CD14-positive monocyte (primary cell): Measurements from ENCODE around the gene PGP. TPM values are rescaled to one million over a fixed set of nuclear protein-coding genes. Genes with fewer than 3 reads are reported as not detected.
A peak's percentile ranks its signal among the peaks of the same experiment; 100 is the strongest.

ENCODE experiments used
- DNase-seq, 3 donors: peaks; one replicate each; pipeline ENCODE4 v3.0.0-alpha.2; 2011 to 2022
- H2AFZ ChIP-seq: 2 replicates; pipeline ENCODE4 v1.6.0; 2012; ENCODE audit warnings: mild to moderate bottlenecking, low read depth, low read length, inconsistent platforms; ENCODE audit not compliant: insufficient read depth, poor library complexity, severe bottlenecking
- H3K27ac ChIP-seq, 2 donors: 1 replicate in 1 of 2; 2 replicates in 1 of 2; pipeline ENCODE4 v1.5.1; 2012 to 2013; ENCODE audit warnings: low read length in 2 of 2, control low read depth in 1 of 2, inconsistent platforms in 1 of 2, low read depth in 1 of 2, mild to moderate bottlenecking in 1 of 2
- H3K27me3 ChIP-seq, 2 donors: one replicate each; pipeline versions ENCODE4 v1.6.0 to v1.6.1; 2011 to 2013; ENCODE audit warnings: low read length in 2 of 2; ENCODE audit not compliant: control insufficient read depth in 2 of 2, insufficient read depth in 2 of 2
- H3K36me3 ChIP-seq, 2 donors: replicated peaks in 1 of 2; 1 replicate in 1 of 2; 2 replicates in 1 of 2; pipeline versions ENCODE4 v1.5.1 to v1.6.1; 2012 to 2013; ENCODE audit warnings: low read length in 2 of 2, control low read depth in 1 of 2, inconsistent platforms in 1 of 2, mild to moderate bottlenecking in 1 of 2; ENCODE audit not compliant: insufficient read depth in 2 of 2, control insufficient read depth in 1 of 2
- H3K4me1 ChIP-seq, 2 donors: 1 replicate in 1 of 2; 2 replicates in 1 of 2; pipeline versions ENCODE4 v1.5.1 to v1.6.1; 2012 to 2013; ENCODE audit warnings: low read length in 2 of 2, control low read depth in 1 of 2, inconsistent platforms in 1 of 2, mild to moderate bottlenecking in 1 of 2, moderate library complexity in 1 of 2; ENCODE audit not compliant: insufficient read depth in 2 of 2, control insufficient read depth in 1 of 2
- H3K4me2 ChIP-seq: replicated peaks from 2 replicates; pipeline ENCODE3; 2012; ENCODE audit warnings: low read length, moderate library complexity, mild to moderate bottlenecking; ENCODE audit not compliant: poor library complexity, severe bottlenecking; ENCODE audit errors: extremely low read depth
- H3K4me3 ChIP-seq, 3 experiments: fragments of 200-600 bp in 1 of 3; sonication (generic) in 1 of 3; replicated peaks in 1 of 3; 1 replicate in 2 of 3; 2 replicates in 1 of 3; pipeline ENCODE4 v1.5.1; 2011 to 2013; ENCODE audit warnings: low read length in 3 of 3, mild to moderate bottlenecking in 3 of 3, control low read depth in 2 of 3, low read depth in 2 of 3, inconsistent platforms in 1 of 3, moderate library complexity in 1 of 3
- H3K79me2 ChIP-seq: 2 replicates; pipeline ENCODE4 v1.6.0; 2012; ENCODE audit warnings: mild to moderate bottlenecking, control low read depth, inconsistent platforms, low read length, moderate library complexity; ENCODE audit not compliant: insufficient read depth
- H3K9ac ChIP-seq: 2 replicates; pipeline ENCODE4 v1.6.0; 2017; ENCODE audit warnings: low read length, mild to moderate bottlenecking; ENCODE audit not compliant: insufficient read depth, poor library complexity, severe bottlenecking
- H3K9me3 ChIP-seq, 2 donors: replicated peaks in 1 of 2; 1 replicate in 1 of 2; 2 replicates in 1 of 2; pipeline versions ENCODE4 v1.5.1 to v1.6.1; 2012 to 2013; ENCODE audit warnings: low read length in 2 of 2, control low read depth in 1 of 2; ENCODE audit not compliant: control insufficient read depth in 1 of 2, insufficient read depth in 1 of 2
- H4K20me1 ChIP-seq: 2 replicates; pipeline ENCODE4 v1.6.0; 2012; ENCODE audit warnings: mild to moderate bottlenecking, low read length, control low read depth, moderate library complexity; ENCODE audit not compliant: insufficient read depth
- H3K27ac Mint-ChIP-seq, 7 donors: one replicate each; pipeline ENCODE4 v1.8.0; 2020; ENCODE audit warnings: mild to moderate bottlenecking in 7 of 7, mixed read lengths in 7 of 7, moderate library complexity in 6 of 7, inconsistent platforms in 2 of 7
- H3K27me3 Mint-ChIP-seq, 3 donors: one replicate each; pipeline ENCODE4 v1.8.0; 2021 to 2022; ENCODE audit warnings: low read depth in 3 of 3, mild to moderate bottlenecking in 3 of 3, mixed read lengths in 3 of 3, moderate library complexity in 3 of 3, inconsistent platforms in 1 of 3
- H3K36me3 Mint-ChIP-seq, 2 donors: one replicate each; pipeline ENCODE4 v1.8.0; 2020; ENCODE audit warnings: mixed read lengths in 2 of 2, inconsistent platforms in 1 of 2, mild to moderate bottlenecking in 1 of 2
- H3K4me1 Mint-ChIP-seq: one replicate; pipeline ENCODE4 v1.8.0; 2020; ENCODE audit warnings: mild to moderate bottlenecking, mixed read lengths
- H3K4me3 Mint-ChIP-seq, 2 donors: one replicate each; pipeline ENCODE4 v1.8.0; 2020; ENCODE audit warnings: mild to moderate bottlenecking in 2 of 2, mixed read lengths in 2 of 2, moderate library complexity in 1 of 2
- H3K9me3 Mint-ChIP-seq, 7 donors: one replicate each; pipeline ENCODE4 v1.8.0; 2020 to 2022; ENCODE audit warnings: mixed read lengths in 7 of 7, mild to moderate bottlenecking in 6 of 7, moderate library complexity in 6 of 7, inconsistent platforms in 2 of 7
- WGBS: methylation state at CpG from one replicate; pipeline ENCODE4 v1.1.5; 2013; ENCODE audit warnings: missing lambda C conversion rate; ENCODE audit not compliant: insufficient coverage; 5-methylcytosine and 5-hydroxymethylcytosine counted together
- intact Hi-C, 2 donors: fragments of 100-400 bp; cut with micrococcal nuclease; formaldehyde crosslinking; loops; one replicate each; pipeline versions ENCODE4 v1.15.0 to v1.15.1; 2023
- polyA plus RNA-seq, 3 donors: library from polyadenylated mRNA; depleted of rRNA in 1 of 3; unstranded in 2 of 3; stranded (reverse) in 1 of 3; fragments of 300-500 nt in 2 of 3; fragments of >200 nt in 1 of 3; fragmentation: Illumina TruSeq in 2 of 3; gene quantifications; 1 replicate in 2 of 3; 2 replicates in 1 of 3; pipeline ENCODE4 v1.2.3, GENCODE V29; 2012 to 2021
- TF ChIP-seq, protein P1 (sequence below): fragments of 200-600 bp; IDR thresholded peaks from one replicate; pipeline ENCODE4 v1.8.0; 2022; ENCODE audit warnings: antibody characterized with exemption, mild to moderate bottlenecking

PGP gene
- polyA plus RNA-seq, 3 donors = 7.2 to 20.2 (median 19.2) TPM

DNA sequence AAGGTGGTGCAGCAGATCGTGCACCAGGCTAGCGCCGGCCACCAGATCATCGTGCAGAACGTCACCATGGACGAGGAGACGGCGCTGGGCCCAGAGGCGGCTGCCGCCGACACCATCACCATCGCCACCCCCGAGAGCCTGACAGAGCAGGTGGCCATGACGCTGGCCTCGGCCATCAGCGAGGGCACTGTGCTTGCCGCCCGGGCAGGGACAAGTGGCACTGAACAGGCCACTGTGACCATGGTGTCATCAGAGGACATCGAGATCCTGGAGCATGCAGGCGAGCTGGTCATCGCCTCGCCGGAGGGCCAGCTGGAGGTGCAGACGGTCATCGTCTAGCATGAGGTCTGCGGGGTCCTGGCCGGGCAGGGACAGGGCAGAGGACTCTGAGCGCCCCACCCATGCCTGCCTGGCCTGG is 20.6 kb upstream of the PGP start:
- Mint-ChIP-seq H3K27ac (no peak overlapping the region), H3K36me3 (peaks cover 46 to 62% of the 10 kb centered on the region in 2 donors), H3K9me3 (peaks cover 0 to 6% (median 0%) of the 10 kb centered on the region in 7 donors), H3K4me3 (peak overlapping the region in 1 of 2 donors; percentile 51), H3K4me1 (peaks cover 5% of the 10 kb centered on the region), H3K27me3 (peaks cover 35 to 50% (median 36%) of the 10 kb centered on the region in 3 donors)
- Histone ChIP-seq H2AFZ (no peak overlapping the region), H3K27ac (no peak overlapping the region), H3K4me2 (no peak overlapping the region), H3K79me2 (no peaks in the 10 kb centered on the region), H3K4me3 (no peak overlapping the region), H3K27me3 (peaks cover 18 to 38% of the 10 kb centered on the region in 2 donors), H3K4me1 (peaks cover 5 to 6% of the 10 kb centered on the region in 2 donors), H4K20me1 (peaks cover 26% of the 10 kb centered on the region), H3K36me3 (peaks cover 50 to 60% of the 10 kb centered on the region in 2 donors), H3K9ac (no peak overlapping the region), H3K9me3 (no peaks in the 10 kb centered on the region)
- TF ChIP-seq, protein P1, sequence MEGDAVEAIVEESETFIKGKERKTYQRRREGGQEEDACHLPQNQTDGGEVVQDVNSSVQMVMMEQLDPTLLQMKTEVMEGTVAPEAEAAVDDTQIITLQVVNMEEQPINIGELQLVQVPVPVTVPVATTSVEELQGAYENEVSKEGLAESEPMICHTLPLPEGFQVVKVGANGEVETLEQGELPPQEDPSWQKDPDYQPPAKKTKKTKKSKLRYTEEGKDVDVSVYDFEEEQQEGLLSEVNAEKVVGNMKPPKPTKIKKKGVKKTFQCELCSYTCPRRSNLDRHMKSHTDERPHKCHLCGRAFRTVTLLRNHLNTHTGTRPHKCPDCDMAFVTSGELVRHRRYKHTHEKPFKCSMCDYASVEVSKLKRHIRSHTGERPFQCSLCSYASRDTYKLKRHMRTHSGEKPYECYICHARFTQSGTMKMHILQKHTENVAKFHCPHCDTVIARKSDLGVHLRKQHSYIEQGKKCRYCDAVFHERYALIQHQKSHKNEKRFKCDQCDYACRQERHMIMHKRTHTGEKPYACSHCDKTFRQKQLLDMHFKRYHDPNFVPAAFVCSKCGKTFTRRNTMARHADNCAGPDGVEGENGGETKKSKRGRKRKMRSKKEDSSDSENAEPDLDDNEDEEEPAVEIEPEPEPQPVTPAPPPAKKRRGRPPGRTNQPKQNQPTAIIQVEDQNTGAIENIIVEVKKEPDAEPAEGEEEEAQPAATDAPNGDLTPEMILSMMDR = no peak
- no peak for DNase-seq
- intact Hi-C loops = no loop called here
- WGBS = 96% methylated on average over 28 of the region's 28 CpGs

DNA sequence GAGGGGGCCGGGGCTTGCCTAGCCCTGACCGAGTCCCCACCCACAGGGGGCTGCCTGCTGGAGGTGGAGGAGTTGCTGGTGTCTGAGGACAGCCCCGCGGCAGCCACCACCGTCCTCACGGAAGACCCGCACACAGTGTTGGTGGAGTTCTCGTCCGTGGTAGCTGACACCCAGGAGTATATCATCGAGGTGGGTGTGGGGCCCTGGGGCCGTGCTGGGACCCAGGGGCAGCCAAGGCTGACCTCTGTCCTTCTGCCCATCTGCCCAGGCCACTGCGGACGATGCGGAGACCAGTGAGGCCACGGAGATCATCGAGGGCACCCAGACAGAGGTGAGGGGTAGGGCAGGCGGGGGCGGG is 20.2 kb upstream of the PGP start:
- 97% methylated on average over 14 of the region's 18 CpGs for WGBS
- Mint-ChIP-seq H3K27me3 (peaks cover 35 to 50% (median 36%) of the 10 kb centered on the region in 3 donors), H3K27ac (peak overlapping the region in 1 of 7 donors; percentile 20), H3K36me3 (peaks cover 48 to 64% of the 10 kb centered on the region in 2 donors), H3K9me3 (peaks cover 0 to 6% (median 0%) of the 10 kb centered on the region in 7 donors), H3K4me1 (peaks cover 5% of the 10 kb centered on the region), H3K4me3 (no peak overlapping the region)
- no peak overlapping the region for H2AFZ ChIP-seq
- peaks cover 18 to 38% of the 10 kb centered on the region in 2 donors for H3K27me3 ChIP-seq
- H3K9me3 ChIP-seq = no peaks in the 10 kb centered on the region
- intact Hi-C loops = no loop called here
- peaks cover 5 to 6% of the 10 kb centered on the region in 2 donors for H3K4me1 ChIP-seq
- no peak overlapping the region for H3K27ac ChIP-seq
- no peak overlapping the region for H3K9ac ChIP-seq
- peaks cover 55 to 62% of the 10 kb centered on the region in 2 donors for H3K36me3 ChIP-seq
- H3K4me2 ChIP-seq = no peak overlapping the region
- no peaks in the 10 kb centered on the region for H3K79me2 ChIP-seq
- DNase-seq = no peak
- H3K4me3 ChIP-seq = no peak overlapping the region
- TF ChIP-seq, protein P1 = no peak
- H4K20me1 ChIP-seq = peaks cover 26% of the 10 kb centered on the region
